PC-9 (cell line): ENCODE data around the gene WFDC12.

Experiments
- EZH2 ChIP-seq: fragments of 200-600 bp; sonication (generic); IDR thresholded peaks from 2 replicates; pipeline ENCODE4 v1.8.0; 2017; ENCODE audit warnings: antibody characterized with exemption, low read depth
- TF ChIP-seq, protein P1 (sequence below): fragments of 200-600 bp; sonication (generic); conservative IDR thresholded peaks from 2 replicates; pipeline ENCODE4 v1.6.1; 2017; ENCODE audit warnings: mixed run types, antibody characterized with exemption, mild to moderate bottlenecking, moderate library complexity

DNA sequence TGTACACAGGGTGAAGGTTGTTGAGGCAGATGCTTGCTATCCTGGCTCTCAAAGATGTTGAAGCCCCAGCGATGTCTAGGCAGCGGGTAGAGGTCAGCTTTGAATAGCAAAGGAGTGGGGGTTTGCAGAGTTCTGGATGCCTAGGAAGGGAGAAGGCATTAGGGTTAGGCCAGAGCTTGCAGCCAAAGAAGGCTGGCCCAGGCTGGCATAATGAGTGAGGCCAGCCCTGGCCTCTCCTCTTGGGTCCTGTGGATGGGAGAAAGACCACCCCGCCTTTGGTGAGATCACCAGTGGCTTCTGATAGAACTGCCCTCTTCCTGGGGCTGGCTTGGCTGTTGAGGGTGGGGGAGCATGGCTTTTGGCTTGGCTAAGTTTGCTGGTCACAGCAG lies 8.9 kb downstream of the WFDC12 start:
- TF ChIP-seq, protein P1, sequence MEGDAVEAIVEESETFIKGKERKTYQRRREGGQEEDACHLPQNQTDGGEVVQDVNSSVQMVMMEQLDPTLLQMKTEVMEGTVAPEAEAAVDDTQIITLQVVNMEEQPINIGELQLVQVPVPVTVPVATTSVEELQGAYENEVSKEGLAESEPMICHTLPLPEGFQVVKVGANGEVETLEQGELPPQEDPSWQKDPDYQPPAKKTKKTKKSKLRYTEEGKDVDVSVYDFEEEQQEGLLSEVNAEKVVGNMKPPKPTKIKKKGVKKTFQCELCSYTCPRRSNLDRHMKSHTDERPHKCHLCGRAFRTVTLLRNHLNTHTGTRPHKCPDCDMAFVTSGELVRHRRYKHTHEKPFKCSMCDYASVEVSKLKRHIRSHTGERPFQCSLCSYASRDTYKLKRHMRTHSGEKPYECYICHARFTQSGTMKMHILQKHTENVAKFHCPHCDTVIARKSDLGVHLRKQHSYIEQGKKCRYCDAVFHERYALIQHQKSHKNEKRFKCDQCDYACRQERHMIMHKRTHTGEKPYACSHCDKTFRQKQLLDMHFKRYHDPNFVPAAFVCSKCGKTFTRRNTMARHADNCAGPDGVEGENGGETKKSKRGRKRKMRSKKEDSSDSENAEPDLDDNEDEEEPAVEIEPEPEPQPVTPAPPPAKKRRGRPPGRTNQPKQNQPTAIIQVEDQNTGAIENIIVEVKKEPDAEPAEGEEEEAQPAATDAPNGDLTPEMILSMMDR: no peak
- no peak for TF ChIP-seq EZH2
